ENCODE data around the gene STARD3NL. TPM values are rescaled to one million over a fixed set of nuclear protein-coding genes. Genes with fewer than 3 reads are reported as not detected.

Gene STARD3NL
- total RNA-seq, 1 experiment from 2014 or later, result 37.4 TPM

GRCh38 chr7:38192327-38192726 is 14.3 kb downstream of the STARD3NL start:
- Histone ChIP-seq H3F3A (ENCODE audit: low read length, unreplicated experiment) (no peaks in the 10 kb centered on the region), H3K9me2 (replicated peaks; ENCODE audit: low read length) (no peaks in the 10 kb centered on the region), H3K4me1 (ENCODE audit: insufficient read depth, low read length) (peaks cover 27% of the 10 kb centered on the region), H3K27me3 (ENCODE audit: low read length) (no peaks in the 10 kb centered on the region), H3K9me3 (ENCODE audit: low read length) (peaks cover 16% of the 10 kb centered on the region), H3K79me2 (ENCODE audit: low read length) (peaks cover 61% of the 10 kb centered on the region), H3K4me2 (ENCODE audit: low read length) (no peak overlapping the region), H3K9ac (ENCODE audit: low read length) (no peak overlapping the region), H4K20me1 (ENCODE audit: low read length) (no peaks in the 10 kb centered on the region), H3K27ac (ENCODE audit: low read length) (no peak overlapping the region), H3K36me3 (ENCODE audit: low read depth, low read length) (peaks cover 21% of the 10 kb centered on the region), H2AFZ (ENCODE audit: low read length) (no peak overlapping the region), H3K4me3 (ENCODE audit: low read length) (no peak overlapping the region)
- no peak for DNase-seq
- intact Hi-C loops (cut with micrococcal nuclease), result no loop called here
- CTCF ChIA-PET, result no interaction called here
- no peak for ATAC-seq
- POLR2A ChIA-PET (ENCODE audit: unreplicated experiment), result no interaction called here
- TF ChIP-seq CTCF (conservative IDR thresholded peaks at IDR 0.05; ENCODE audit: low read depth, low read length) (no peak), EZH2phosphoT487 (IDR thresholded peaks at IDR 0.05; ENCODE audit: borderline replicate concordance, low read length) (no peak)
- no TSS peak for BruUV-seq (replicated peaks)

GRCh38 chr7:38195804-38196595 is 18.0 kb downstream of the STARD3NL start:
- H3K27ac ChIP-seq (ENCODE audit: low read length), result peak overlapping the region; percentile 30
- H3K9me3 ChIP-seq (ENCODE audit: low read length), result peaks cover 13% of the 10 kb centered on the region
- peaks cover 51% of the 10 kb centered on the region for H3K79me2 ChIP-seq (ENCODE audit: low read length)
- H3K9me2 ChIP-seq (replicated peaks; ENCODE audit: low read length), result no peaks in the 10 kb centered on the region
- no peak overlapping the region for H3K9ac ChIP-seq (ENCODE audit: low read length)
- intact Hi-C loops (cut with micrococcal nuclease), result no loop called here
- no peaks in the 10 kb centered on the region for H4K20me1 ChIP-seq (ENCODE audit: low read length)
- no peaks in the 10 kb centered on the region for H3K27me3 ChIP-seq (ENCODE audit: low read length)
- H2AFZ ChIP-seq (ENCODE audit: low read length), result no peak overlapping the region
- peaks cover 16% of the 10 kb centered on the region for H3K4me1 ChIP-seq (ENCODE audit: insufficient read depth, low read length)
- ATAC-seq, result peak; percentile 45
- no peak for DNase-seq
- no TSS peak for BruUV-seq (replicated peaks)
- ChIA-PET POLR2A (ENCODE audit: unreplicated experiment) (no interaction called here), CTCF (interaction anchor here (0.6 to 1.2 kb wide), 4 partner anchors 7 to 279 kb away, joined by 3 to 8 read pairs (median 6); partner anchors contain the start of gene SFRP4)
- H3K4me3 ChIP-seq (ENCODE audit: low read length), result no peak overlapping the region
- TF ChIP-seq EZH2phosphoT487 (IDR thresholded peaks at IDR 0.05; ENCODE audit: borderline replicate concordance, low read length) (no peak), EZH2 (IDR thresholded peaks at IDR 0.05; ENCODE audit: low read length, unreplicated experiment) (no peak), CTCF (conservative IDR thresholded peaks at IDR 0.05; ENCODE audit: low read depth, low read length) (no peak)
- H3F3A ChIP-seq (ENCODE audit: low read length, unreplicated experiment), result no peaks in the 10 kb centered on the region
- peaks cover 18% of the 10 kb centered on the region for H3K36me3 ChIP-seq (ENCODE audit: low read depth, low read length)
- peak overlapping the region; percentile 44 for H3K4me2 ChIP-seq (ENCODE audit: low read length)

- Histone ChIP-seq H3K9ac (ENCODE audit: low read length) (no peak overlapping the region), H3K36me3 (ENCODE audit: low read depth, low read length) (no peaks in the 10 kb centered on the region), H3K9me3 (ENCODE audit: low read length) (no peaks in the 10 kb centered on the region), H3K27ac (ENCODE audit: low read length) (no peak overlapping the region), H4K20me1 (ENCODE audit: low read length) (no peaks in the 10 kb centered on the region), H3K27me3 (ENCODE audit: low read length) (no peaks in the 10 kb centered on the region), H3K9me2 (replicated peaks; ENCODE audit: low read length) (no peaks in the 10 kb centered on the region), H3K4me2 (ENCODE audit: low read length) (no peak overlapping the region), H2AFZ (ENCODE audit: low read length) (no peak overlapping the region), H3K79me2 (ENCODE audit: low read length) (peaks cover 33% of the 10 kb centered on the region), H3K4me1 (ENCODE audit: insufficient read depth, low read length) (peaks cover 16% of the 10 kb centered on the region), H3F3A (ENCODE audit: low read length, unreplicated experiment) (no peaks in the 10 kb centered on the region), H3K4me3 (ENCODE audit: low read length) (no peak overlapping the region)
- ChIA-PET POLR2A (ENCODE audit: unreplicated experiment) (no interaction called here), CTCF (no interaction called here)
- DNase-seq (no peak), ATAC-seq (no peak)
- BruUV-seq (replicated peaks), result no TSS peak
- intact Hi-C loops (cut with micrococcal nuclease), result no loop called here
- no peak for TF ChIP-seq EZH2 (IDR thresholded peaks at IDR 0.05; ENCODE audit: low read length, unreplicated experiment)
- TF ChIP-seq EZH2phosphoT487 (IDR thresholded peaks at IDR 0.05; ENCODE audit: borderline replicate concordance, low read length), result no peak
- TF ChIP-seq CTCF (conservative IDR thresholded peaks at IDR 0.05; ENCODE audit: low read depth, low read length), result no peak
Observed at GRCh38 chr7:38198366-38198765, 20.3 kb downstream of the STARD3NL start.
